SK-N-SH treated with all-trans-retinoic acid at 6 μM for 48 hours (cell line): Measurements from ENCODE around the gene BST1.

Experiments
- ATAC-seq: fragments of 200-7000 bp; cut with Tn5 transposase; 3 replicates; pipeline ENCODE4 v1.9.1; 2020; ENCODE audit warnings: mild to moderate bottlenecking, moderate library complexity
- ARNTL ChIP-seq: fragments of 450-650 bp; formaldehyde crosslinking; IDR thresholded peaks from 2 replicates; pipeline ENCODE4 v1.5.0; 2020; ENCODE audit warnings: low read depth, mild to moderate bottlenecking, moderate library complexity, borderline replicate concordance
- CREB5 ChIP-seq: fragments of 250-450 bp; sonication (Bioruptor Pico); IDR thresholded peaks from 2 replicates; pipeline ENCODE4 v1.5.1; 2020; ENCODE audit warnings: low read depth, mild to moderate bottlenecking, moderate library complexity
- CSDC2 ChIP-seq: fragments of 250-450 bp; sonication (Bioruptor Pico); IDR thresholded peaks from 2 replicates; pipeline ENCODE4 v1.5.0; 2020; ENCODE audit warnings: mild to moderate bottlenecking, moderate library complexity
- CSRNP3 ChIP-seq: fragments of 250-450 bp; sonication (Bioruptor Pico); IDR thresholded peaks from 2 replicates; pipeline ENCODE4 v1.5.1; 2021; ENCODE audit warnings: mild to moderate bottlenecking, moderate library complexity
- ESRRG ChIP-seq: fragments of 250-450 bp; sonication (Bioruptor Pico); IDR thresholded peaks from 2 replicates; pipeline ENCODE4 v1.6.1; 2021; ENCODE audit warnings: mild to moderate bottlenecking
- GLIS3 ChIP-seq: fragments of 250-450 bp; sonication (Bioruptor Pico); IDR thresholded peaks from 2 replicates; pipeline ENCODE4 v1.5.0; 2020; ENCODE audit warnings: mild to moderate bottlenecking, moderate library complexity
- ISL1 ChIP-seq: fragments of 250-450 bp; sonication (Bioruptor Pico); IDR thresholded peaks from 2 replicates; pipeline ENCODE4 v2.1.2; 2022; ENCODE audit warnings: mild to moderate bottlenecking, moderate library complexity
- OSR1 ChIP-seq: fragments of 250-450 bp; sonication (Bioruptor Pico); IDR thresholded peaks from 2 replicates; pipeline ENCODE4 v1.8.0; 2022; ENCODE audit warnings: moderate library complexity, mild to moderate bottlenecking, inconsistent platforms
- PPARA ChIP-seq: fragments of 250-450 bp; sonication (Bioruptor Pico); IDR thresholded peaks from 2 replicates; pipeline ENCODE4 v1.5.0; 2020; ENCODE audit warnings: mild to moderate bottlenecking, borderline replicate concordance
- RARB ChIP-seq: fragments of 250-450 bp; sonication (Bioruptor Pico); IDR thresholded peaks from 2 replicates; pipeline ENCODE4 v1.8.0; 2021; ENCODE audit warnings: mild to moderate bottlenecking, moderate library complexity
- SNAI2 ChIP-seq: fragments of 250-450 bp; sonication (Bioruptor Pico); IDR thresholded peaks from 2 replicates; pipeline ENCODE4 v1.5.0; 2020; ENCODE audit warnings: mild to moderate bottlenecking, moderate library complexity
- TCF4 ChIP-seq: fragments of 250-450 bp; sonication (Bioruptor Pico); IDR thresholded peaks from 2 replicates; pipeline ENCODE4 v1.8.0; 2021; ENCODE audit warnings: mild to moderate bottlenecking, moderate library complexity, borderline replicate concordance
- TOX ChIP-seq: fragments of 250-450 bp; sonication (Bioruptor Pico); IDR thresholded peaks from 2 replicates; pipeline ENCODE4 v1.8.0; 2021; ENCODE audit warnings: mild to moderate bottlenecking, moderate library complexity, borderline replicate concordance
- TSHZ2 ChIP-seq: fragments of 250-450 bp; sonication (Bioruptor Pico); IDR thresholded peaks from 2 replicates; pipeline ENCODE4 v1.5.0; 2020; ENCODE audit warnings: mild to moderate bottlenecking, moderate library complexity
- ZC3H10 ChIP-seq: fragments of 250-450 bp; sonication (Bioruptor Pico); IDR thresholded peaks from 2 replicates; pipeline ENCODE4 v1.5.1; 2021; ENCODE audit warnings: mild to moderate bottlenecking, moderate library complexity
- ZFP3 ChIP-seq: fragments of 250-450 bp; sonication (Bioruptor Pico); IDR thresholded peaks from 2 replicates; pipeline ENCODE4 v1.5.0; 2020; ENCODE audit warnings: mild to moderate bottlenecking, moderate library complexity
- ZFP30 ChIP-seq: fragments of 450-650 bp; formaldehyde crosslinking; IDR thresholded peaks from 2 replicates; pipeline ENCODE4 v1.5.0; 2022; ENCODE audit warnings: mild to moderate bottlenecking, moderate library complexity
- ZNF565 ChIP-seq: fragments of 450-650 bp; formaldehyde crosslinking; conservative IDR thresholded peaks from 2 replicates; pipeline ENCODE4 v1.5.0; 2020; ENCODE audit warnings: low read depth, mild to moderate bottlenecking, moderate library complexity
- ZNF70 ChIP-seq: fragments of 450-650 bp; formaldehyde crosslinking; IDR thresholded peaks from 2 replicates; pipeline ENCODE4 v1.5.0; 2020; ENCODE audit warnings: mild to moderate bottlenecking, moderate library complexity
- ZNF8 ChIP-seq: fragments of 450-650 bp; formaldehyde crosslinking; IDR thresholded peaks from 2 replicates; pipeline ENCODE4 v1.5.0; 2020; ENCODE audit warnings: mild to moderate bottlenecking, moderate library complexity
- TF ChIP-seq, protein P1 (sequence below): fragments of 250-450 bp; sonication (Bioruptor Pico); IDR thresholded peaks from 2 replicates; pipeline ENCODE4 v1.8.0; 2020; ENCODE audit warnings: mild to moderate bottlenecking, moderate library complexity, borderline replicate concordance
- TF ChIP-seq, protein P2 (sequence below): fragments of 250-450 bp; sonication (Bioruptor Pico); IDR thresholded peaks from 2 replicates; pipeline ENCODE4 v1.8.0; 2021; ENCODE audit warnings: low read depth, mild to moderate bottlenecking, moderate library complexity, borderline replicate concordance

BST1 gene

GRCh38 chr4:15766821-15767220 lies 64.0 kb downstream of the BST1 start:
- TF ChIP-seq OSR1 (no peak), ZNF8 (CRISPR knock-in tag) (no peak), PPARA (CRISPR knock-in tag) (no peak), TSHZ2 (no peak), ZNF565 (no peak), SNAI2 (CRISPR knock-in tag) (no peak), ZFP3 (CRISPR knock-in tag) (no peak), TCF4 (CRISPR knock-in tag) (no peak), ESRRG (CRISPR knock-in tag) (no peak), ZFP30 (CRISPR knock-in tag) (no peak), CSRNP3 (CRISPR knock-in tag) (no peak)
- TF ChIP-seq, protein P1, sequence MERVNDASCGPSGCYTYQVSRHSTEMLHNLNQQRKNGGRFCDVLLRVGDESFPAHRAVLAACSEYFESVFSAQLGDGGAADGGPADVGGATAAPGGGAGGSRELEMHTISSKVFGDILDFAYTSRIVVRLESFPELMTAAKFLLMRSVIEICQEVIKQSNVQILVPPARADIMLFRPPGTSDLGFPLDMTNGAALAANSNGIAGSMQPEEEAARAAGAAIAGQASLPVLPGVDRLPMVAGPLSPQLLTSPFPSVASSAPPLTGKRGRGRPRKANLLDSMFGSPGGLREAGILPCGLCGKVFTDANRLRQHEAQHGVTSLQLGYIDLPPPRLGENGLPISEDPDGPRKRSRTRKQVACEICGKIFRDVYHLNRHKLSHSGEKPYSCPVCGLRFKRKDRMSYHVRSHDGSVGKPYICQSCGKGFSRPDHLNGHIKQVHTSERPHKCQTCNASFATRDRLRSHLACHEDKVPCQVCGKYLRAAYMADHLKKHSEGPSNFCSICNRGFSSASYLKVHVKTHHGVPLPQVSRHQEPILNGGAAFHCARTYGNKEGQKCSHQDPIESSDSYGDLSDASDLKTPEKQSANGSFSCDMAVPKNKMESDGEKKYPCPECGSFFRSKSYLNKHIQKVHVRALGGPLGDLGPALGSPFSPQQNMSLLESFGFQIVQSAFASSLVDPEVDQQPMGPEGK (CRISPR knock-in tag), result no peak
- no peak for ATAC-seq

DNA sequence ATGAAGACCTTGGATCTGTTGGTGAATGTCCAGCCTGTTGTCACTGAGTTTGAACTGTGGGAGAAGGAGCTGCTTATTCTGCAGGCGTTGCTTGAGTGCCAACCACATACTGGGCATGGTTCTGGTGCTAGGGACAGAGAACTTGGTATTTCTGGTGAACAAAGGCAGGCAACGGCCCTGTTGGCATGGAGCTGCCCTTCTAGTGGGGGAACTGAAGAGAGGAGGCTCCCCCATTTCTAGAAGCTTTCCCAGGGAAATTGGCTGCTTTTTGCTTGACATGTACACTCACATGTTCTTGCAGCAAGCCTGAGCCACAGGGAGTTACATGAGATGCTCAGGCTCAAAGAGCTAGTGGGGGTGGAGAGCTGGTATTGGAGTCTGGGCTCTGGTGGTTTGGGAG lies 66.3 kb downstream of the BST1 start:
- no peak for TF ChIP-seq CSDC2 (CRISPR knock-in tag)
- no peak for TF ChIP-seq OSR1
- no peak for TF ChIP-seq RARB
- no peak for TF ChIP-seq SNAI2 (CRISPR knock-in tag)
- no peak for TF ChIP-seq ISL1 (CRISPR knock-in tag)
- no peak for TF ChIP-seq ZFP3 (CRISPR knock-in tag)
- no peak for TF ChIP-seq ZC3H10
- TF ChIP-seq ZNF565, result no peak
- TF ChIP-seq ARNTL, result no peak
- TF ChIP-seq CSRNP3 (CRISPR knock-in tag), result no peak
- no peak for TF ChIP-seq TSHZ2
- TF ChIP-seq, protein P1 (CRISPR knock-in tag), result no peak
- no peak for TF ChIP-seq GLIS3 (CRISPR knock-in tag)
- no peak for TF ChIP-seq CREB5 (CRISPR knock-in tag)
- TF ChIP-seq ZNF70 (CRISPR knock-in tag), result no peak
- TF ChIP-seq ESRRG (CRISPR knock-in tag), result no peak
- TF ChIP-seq TOX, result no peak
- TF ChIP-seq, protein P2, sequence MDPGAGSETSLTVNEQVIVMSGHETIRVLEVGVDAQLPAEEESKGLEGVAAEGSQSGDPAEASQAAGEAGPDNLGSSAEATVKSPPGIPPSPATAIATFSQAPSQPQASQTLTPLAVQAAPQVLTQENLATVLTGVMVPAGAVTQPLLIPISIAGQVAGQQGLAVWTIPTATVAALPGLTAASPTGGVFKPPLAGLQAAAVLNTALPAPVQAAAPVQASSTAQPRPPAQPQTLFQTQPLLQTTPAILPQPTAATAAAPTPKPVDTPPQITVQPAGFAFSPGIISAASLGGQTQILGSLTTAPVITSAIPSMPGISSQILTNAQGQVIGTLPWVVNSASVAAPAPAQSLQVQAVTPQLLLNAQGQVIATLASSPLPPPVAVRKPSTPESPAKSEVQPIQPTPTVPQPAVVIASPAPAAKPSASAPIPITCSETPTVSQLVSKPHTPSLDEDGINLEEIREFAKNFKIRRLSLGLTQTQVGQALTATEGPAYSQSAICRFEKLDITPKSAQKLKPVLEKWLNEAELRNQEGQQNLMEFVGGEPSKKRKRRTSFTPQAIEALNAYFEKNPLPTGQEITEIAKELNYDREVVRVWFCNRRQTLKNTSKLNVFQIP (CRISPR knock-in tag), result no peak
- TF ChIP-seq TCF4 (CRISPR knock-in tag), result no peak
- ATAC-seq, result no peak
